ENCODE data around the gene CIART. TPM values are rescaled to one million over a fixed set of nuclear protein-coding genes. Genes with fewer than 3 reads are reported as not detected.

CIART gene
- total and polyA plus RNA-seq, 10 of the 15 experiments (the other 5 are each of a cell fraction or from before 2014, with no cell fraction given) = 0.44 to 1.4 (median 0.67) TPM

GRCh38 chr1:150235852-150236613 lies 46.3 kb upstream of the CIART start, which contains the start of gene ANP32E (continued):
- TF ChIP-seq, protein P1, sequence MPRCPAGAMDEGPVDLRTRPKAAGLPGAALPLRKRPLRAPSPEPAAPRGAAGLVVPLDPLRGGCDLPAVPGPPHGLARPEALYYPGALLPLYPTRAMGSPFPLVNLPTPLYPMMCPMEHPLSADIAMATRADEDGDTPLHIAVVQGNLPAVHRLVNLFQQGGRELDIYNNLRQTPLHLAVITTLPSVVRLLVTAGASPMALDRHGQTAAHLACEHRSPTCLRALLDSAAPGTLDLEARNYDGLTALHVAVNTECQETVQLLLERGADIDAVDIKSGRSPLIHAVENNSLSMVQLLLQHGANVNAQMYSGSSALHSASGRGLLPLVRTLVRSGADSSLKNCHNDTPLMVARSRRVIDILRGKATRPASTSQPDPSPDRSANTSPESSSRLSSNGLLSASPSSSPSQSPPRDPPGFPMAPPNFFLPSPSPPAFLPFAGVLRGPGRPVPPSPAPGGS (IDR thresholded peaks at IDR 0.05; ENCODE audit: borderline replicate concordance, insufficient read depth, low read depth, low read length, poor library complexity, severe bottlenecking) = no peak
- TF ChIP-seq IKZF1 (conservative IDR thresholded peaks at IDR 0.05) (peak; percentile 41; the same call in 1 of the 2 replicates), BCL11A (IDR thresholded peaks at IDR 0.05; ENCODE audit: low read depth, low read length) (no peak), ZNF24 (IDR thresholded peaks at IDR 0.05) (no peak), IRF4 (IDR thresholded peaks at IDR 0.05; ENCODE audit: low read depth, low read length) (peak; percentile 63; the same call in 1 of the 2 replicates), LARP7 (IDR thresholded peaks at IDR 0.05) (peak; percentile 83; the same call in 1 of the 2 replicates), SIN3A (IDR thresholded peaks at IDR 0.05; ENCODE audit: low read depth, low read length) (peak; percentile 6; the same call in 1 of the 2 replicates), NFYB (IDR thresholded peaks at IDR 0.05; ENCODE audit: insufficient read depth, low read depth, low read length) (peak; percentile 99), USF1 (IDR thresholded peaks at IDR 0.05; ENCODE audit: borderline replicate concordance, extremely low read length, insufficient read depth, low read depth, low read length) (no peak), YBX1 (IDR thresholded peaks at IDR 0.05) (no peak), ZNF592 (IDR thresholded peaks at IDR 0.05) (no peak), CBX3 (IDR thresholded peaks at IDR 0.05; ENCODE audit: borderline replicate concordance, low read depth) (no peak), NBN (IDR thresholded peaks at IDR 0.05) (peak; percentile 99), MTA3 (IDR thresholded peaks at IDR 0.05; ENCODE audit: borderline replicate concordance, low read length) (no peak), EZH2 (IDR thresholded peaks at IDR 0.05; ENCODE audit: borderline replicate concordance, control insufficient read depth, low read depth, low read length) (no peak), ZBTB40 (IDR thresholded peaks at IDR 0.05; ENCODE audit: borderline replicate concordance) (no peak)
